ENCODE data around the gene TRAPPC5.
A peak's percentile ranks its signal among the peaks of the same experiment; 100 is the strongest.

TRAPPC5 gene

GRCh38 chr19:7645656-7646425 lies 34.8 kb upstream of the TRAPPC5 start:
- no peak for DNase-seq (ENCODE audit: low read depth, low spot score)

- no peak for DNase-seq (ENCODE audit: low read depth, low spot score)
Measured at GRCh38 chr19:7646426-7646700, 34.3 kb upstream of the TRAPPC5 start.

- DNase-seq (ENCODE audit: low read depth, low spot score) = no peak
Measured at GRCh38 chr19:7647156-7647555, 33.5 kb upstream of the TRAPPC5 start.

GRCh38 chr19:7648265-7649014 lies 32.2 kb upstream of the TRAPPC5 start:
- DNase-seq (ENCODE audit: low read depth, low spot score) = no peak

- DNase-seq (ENCODE audit: low read depth, low spot score) = no peak
Measured at GRCh38 chr19:7650148-7650547, 30.5 kb upstream of the TRAPPC5 start.

- DNase-seq (ENCODE audit: low read depth, low spot score) = peak; percentile 68
Measured at GRCh38 chr19:7652061-7652641, 28.5 kb upstream of the TRAPPC5 start.

- no peak for DNase-seq (ENCODE audit: low read depth, low spot score)
Measured at GRCh38 chr19:7654401-7654800, 26.2 kb upstream of the TRAPPC5 start.

GRCh38 chr19:7655581-7655980 lies 25.1 kb upstream of the TRAPPC5 start:
- no peak for DNase-seq (ENCODE audit: low read depth, low spot score)

- DNase-seq (ENCODE audit: low read depth, low spot score) = no peak
Measured at GRCh38 chr19:7657131-7657751, 23.4 kb upstream of the TRAPPC5 start.

GRCh38 chr19:7658219-7658686 lies 22.4 kb upstream of the TRAPPC5 start:
- peak; percentile 25 for DNase-seq (ENCODE audit: low read depth, low spot score)

GRCh38 chr19:7661744-7662538 lies 18.7 kb upstream of the TRAPPC5 start:
- no peak for DNase-seq (ENCODE audit: low read depth, low spot score)

GRCh38 chr19:7662657-7663056 lies 18.0 kb upstream of the TRAPPC5 start:
- no peak for DNase-seq (ENCODE audit: low read depth, low spot score)

- no peak for DNase-seq (ENCODE audit: low read depth, low spot score)
Measured at GRCh38 chr19:7663706-7664105, 16.9 kb upstream of the TRAPPC5 start.

GRCh38 chr19:7665076-7665475 lies 15.6 kb upstream of the TRAPPC5 start:
- no peak for DNase-seq (ENCODE audit: low read depth, low spot score)

- DNase-seq (ENCODE audit: low read depth, low spot score) = no peak
Measured at GRCh38 chr19:7668842-7669241, 11.8 kb upstream of the TRAPPC5 start, which contains the start of gene RETN. Gene RETN, plus strand, starts transcription at chr19:7669049. Its CDS starts 278 bp downstream, at chr19:7669327.

GRCh38 chr19:7669641-7670040 lies 11.0 kb upstream of the TRAPPC5 start:
- no peak for DNase-seq (ENCODE audit: low read depth, low spot score)

GRCh38 chr19:7670150-7670783 lies 10.4 kb upstream of the TRAPPC5 start:
- no peak for DNase-seq (ENCODE audit: low read depth, low spot score)

GRCh38 chr19:7670790-7671189 lies 9.8 kb upstream of the TRAPPC5 start:
- DNase-seq (ENCODE audit: low read depth, low spot score) = no peak

GRCh38 chr19:7672522-7672921 lies 8.1 kb upstream of the TRAPPC5 start:
- DNase-seq (ENCODE audit: low read depth, low spot score) = no peak

- DNase-seq (ENCODE audit: low read depth, low spot score) = no peak
Measured at GRCh38 chr19:7674010-7675005, 6.3 kb upstream of the TRAPPC5 start.

Data from activated naive CD8-positive, alpha-beta T cell treated with anti-CD3 and anti-CD28 coated beads, Interleukin-2, amount 50 U/mL, for 16 hours (primary cell).